Measurements from ENCODE around the gene LRPPRC. TPM values are rescaled to one million over a fixed set of nuclear protein-coding genes. Genes with fewer than 3 reads are reported as not detected.
"Not testable (repeated sequence)": the region's sequence is repeated elsewhere in the genome, so short reads cannot be mapped to it uniquely, and the experiment has no call there.

Gene LRPPRC
- total RNA-seq, 1 donor from 2014 or later = 40.5 TPM

- not testable (repeated sequence) for DNase-seq (ENCODE audit: low read depth in 2 of 2)
Measured at GRCh38 chr2:43911136-43911790, 84.5 kb downstream of the LRPPRC start.

GRCh38 chr2:43906448-43907109, 89.2 kb downstream of the LRPPRC start:
- peak in 1 of 2 donors; percentile 2 for DNase-seq (ENCODE audit: low read depth in 2 of 2)

- peak; percentile 35 to 60 for DNase-seq (ENCODE audit: low read depth in 2 of 2)
Measured at GRCh38 chr2:43905871-43906270, 89.9 kb downstream of the LRPPRC start.

DNA sequence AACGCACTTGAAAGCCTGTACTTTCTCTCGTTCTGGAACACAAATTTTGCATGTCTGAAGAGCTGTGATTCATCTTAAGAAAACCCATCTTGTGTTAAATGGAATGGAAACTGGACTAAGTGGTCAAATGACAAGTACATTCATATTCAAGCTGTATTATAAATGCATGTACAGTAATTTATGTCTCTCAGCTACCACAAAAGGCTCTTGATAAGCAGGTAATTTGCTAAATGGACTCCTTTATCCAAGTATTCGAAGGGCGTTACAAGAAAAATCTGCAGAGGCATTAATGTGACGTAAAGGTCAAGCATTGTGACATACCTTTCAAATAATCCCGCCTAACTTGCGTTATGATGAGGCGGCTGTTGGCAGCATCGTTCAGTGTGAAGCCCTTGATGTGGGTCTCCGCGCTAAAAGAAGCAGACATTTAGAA, 90.4 kb downstream of the LRPPRC start:
- DNase-seq (ENCODE audit: low read depth in 2 of 2) = no peak

DNA sequence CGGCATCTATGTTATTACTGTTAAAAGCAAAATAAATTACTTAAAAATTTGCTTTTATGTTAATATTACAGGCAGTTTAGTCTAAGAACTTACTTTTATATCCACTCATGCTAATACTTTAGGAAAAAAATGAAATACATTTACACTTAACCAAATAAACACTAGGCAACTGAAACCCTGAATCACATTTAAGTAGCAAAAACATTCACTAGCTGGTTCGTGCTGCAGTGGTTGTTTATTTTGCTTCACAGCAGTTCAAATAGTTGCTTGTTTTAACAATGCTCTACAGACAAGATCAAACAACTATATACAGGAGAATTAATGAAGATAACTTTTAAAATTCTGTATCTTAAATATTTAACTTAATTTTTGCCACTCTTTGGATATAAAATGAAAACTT, 96.2 kb downstream of the LRPPRC start:
- DNase-seq (ENCODE audit: low read depth in 2 of 2) = no peak

DNA sequence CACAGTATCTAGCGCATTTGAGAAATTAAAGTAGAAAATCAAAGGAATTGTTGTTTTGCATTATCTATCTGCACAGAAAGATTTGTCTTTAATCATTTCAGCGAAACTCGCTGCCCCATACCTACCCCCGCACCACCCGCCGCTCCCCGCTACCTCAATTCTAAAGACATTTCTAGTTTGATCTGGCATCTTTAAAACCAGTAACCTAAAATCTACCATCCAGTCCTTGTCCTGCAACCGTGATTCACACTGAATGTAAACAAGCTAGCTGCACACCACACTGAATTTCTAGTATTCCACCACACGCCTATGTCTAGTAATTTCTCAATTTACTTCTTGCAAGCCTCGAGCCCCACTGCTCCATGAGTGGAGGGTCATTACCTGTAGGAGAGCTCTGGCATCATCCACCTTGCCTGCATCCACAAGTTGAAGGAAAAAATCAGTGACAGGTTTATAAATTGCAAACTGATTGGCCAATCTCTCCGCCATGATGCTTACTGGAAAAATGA, 96.9 kb downstream of the LRPPRC start:
- no peak for DNase-seq (ENCODE audit: low read depth in 2 of 2)

DNA sequence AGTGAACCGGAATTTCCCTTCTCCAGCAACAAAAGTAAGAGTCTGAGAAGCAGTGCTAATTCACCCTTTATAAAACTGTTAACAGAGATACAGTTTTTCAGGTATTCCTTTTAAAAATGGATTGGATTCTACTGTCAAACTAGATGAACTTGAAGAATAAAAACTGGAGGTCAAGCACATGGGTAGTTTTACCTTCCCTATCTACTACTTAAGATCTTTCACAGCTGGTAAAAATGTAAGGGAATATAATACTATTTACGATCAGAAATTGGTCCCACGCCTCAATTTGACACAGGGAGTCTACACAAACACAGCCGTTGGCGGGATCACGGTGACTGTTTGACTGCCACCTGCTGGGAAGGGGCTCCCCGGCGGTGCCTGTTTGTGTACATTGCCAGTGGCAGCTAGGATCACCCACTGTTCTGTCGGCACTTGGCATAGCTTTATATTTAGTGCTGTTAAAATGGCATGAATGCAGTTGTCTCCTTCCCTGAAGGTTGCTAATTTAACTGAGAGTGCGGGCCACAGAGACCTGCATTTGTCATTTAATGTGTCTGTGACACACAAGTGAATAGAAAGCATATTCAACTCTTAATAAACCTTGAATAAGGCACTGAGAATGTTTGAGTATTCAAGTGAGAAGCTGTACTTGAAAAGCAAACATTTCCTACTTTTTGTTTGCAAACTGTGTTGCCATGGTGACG, 97.5 kb downstream of the LRPPRC start:
- peak in 1 of 2 donors; percentile 17 for DNase-seq (ENCODE audit: low read depth in 2 of 2)

- no peak for DNase-seq (ENCODE audit: low read depth in 2 of 2)
Measured at GRCh38 chr2:43897492-43897891, 98.3 kb downstream of the LRPPRC start.

GRCh38 chr2:43896906-43897305, 98.9 kb downstream of the LRPPRC start:
- DNase-seq (ENCODE audit: low read depth in 2 of 2) = no peak

DNA sequence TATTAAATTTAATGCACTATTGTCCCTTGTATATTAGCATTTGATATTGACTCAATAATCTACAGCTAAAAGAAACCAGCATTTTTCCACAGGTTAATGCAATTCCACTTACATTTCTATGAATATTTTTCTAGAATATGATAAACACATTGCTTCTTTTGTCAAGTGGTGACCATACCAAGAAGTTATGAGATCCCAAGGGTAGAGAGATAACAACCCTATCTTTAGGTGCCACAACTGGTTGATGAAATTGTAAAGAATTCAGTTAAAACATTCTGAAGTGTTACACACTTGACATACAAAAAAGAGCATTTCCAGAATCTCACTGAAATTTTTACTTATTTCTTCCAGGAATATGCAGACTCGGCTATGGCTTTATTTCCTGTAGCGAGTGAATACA, 101.0 kb downstream of the LRPPRC start:
- DNase-seq (ENCODE audit: low read depth in 2 of 2) = no peak

DNA sequence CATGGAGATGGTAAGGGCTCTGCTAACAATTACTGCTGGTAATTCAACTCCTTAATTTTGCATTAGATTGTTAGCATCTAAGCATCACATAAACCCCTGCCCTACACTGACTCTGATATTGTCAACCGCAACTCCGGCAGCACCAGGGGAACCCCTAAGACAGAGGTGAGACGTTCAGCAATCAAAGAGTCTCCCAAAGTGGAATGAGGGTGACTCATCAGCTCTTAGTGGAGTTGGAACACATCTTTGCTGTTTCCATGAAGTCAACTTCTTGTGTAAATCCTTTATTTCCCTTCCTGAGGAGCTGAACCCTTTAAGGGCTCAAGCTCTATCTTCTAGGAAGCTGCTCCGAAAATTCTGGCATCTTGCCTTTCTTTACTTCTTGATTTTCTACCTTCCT, 104.9 kb downstream of the LRPPRC start:
- DNase-seq (ENCODE audit: low read depth in 2 of 2) = no peak

GRCh38 chr2:43889416-43889815, 106.4 kb downstream of the LRPPRC start:
- DNase-seq (ENCODE audit: low read depth in 2 of 2) = no peak

DNA sequence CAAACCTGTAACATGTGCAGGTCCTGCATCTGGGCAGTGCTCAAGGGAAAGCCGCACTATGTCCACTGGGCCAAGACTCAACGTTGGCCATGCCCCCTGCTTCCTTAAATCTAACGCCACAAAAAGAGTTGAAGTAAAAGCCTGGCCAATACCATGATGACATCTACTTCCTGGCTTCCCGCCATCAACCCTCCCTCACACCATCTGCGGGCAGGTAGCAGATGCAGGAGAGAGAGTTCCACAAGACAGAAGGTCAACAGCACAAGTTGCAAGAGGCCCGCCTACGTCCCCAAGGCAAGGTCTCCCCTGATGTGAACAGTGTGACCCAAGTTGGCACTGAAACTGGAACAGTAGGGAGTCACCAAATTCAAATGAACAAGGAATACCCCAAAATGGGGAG, 108.6 kb downstream of the LRPPRC start:
- DNase-seq (ENCODE audit: low read depth in 2 of 2) = no peak

GRCh38 chr2:43885132-43885632, 110.6 kb downstream of the LRPPRC start:
- DNase-seq (ENCODE audit: low read depth in 2 of 2) = no peak

DNA sequence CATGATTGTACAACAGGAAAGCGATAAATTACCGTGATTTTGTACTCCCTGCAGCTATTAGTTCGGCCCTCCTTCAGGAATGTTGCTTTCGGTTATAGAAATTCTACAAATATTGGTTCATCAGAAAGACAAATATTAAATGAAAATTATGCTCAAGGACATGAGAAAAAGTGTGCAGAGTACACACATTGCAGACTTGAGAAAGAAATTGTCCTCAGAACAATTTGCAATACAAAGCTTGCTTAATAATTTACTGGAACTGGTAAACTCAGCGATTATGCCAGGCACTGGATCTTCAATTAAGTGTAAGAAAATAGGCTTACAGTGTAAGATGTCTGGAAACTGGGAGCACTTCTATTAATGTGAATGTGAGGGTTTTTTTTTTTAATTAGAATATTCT, 111.1 kb downstream of the LRPPRC start:
- DNase-seq (ENCODE audit: low read depth in 2 of 2) = no peak

DNA sequence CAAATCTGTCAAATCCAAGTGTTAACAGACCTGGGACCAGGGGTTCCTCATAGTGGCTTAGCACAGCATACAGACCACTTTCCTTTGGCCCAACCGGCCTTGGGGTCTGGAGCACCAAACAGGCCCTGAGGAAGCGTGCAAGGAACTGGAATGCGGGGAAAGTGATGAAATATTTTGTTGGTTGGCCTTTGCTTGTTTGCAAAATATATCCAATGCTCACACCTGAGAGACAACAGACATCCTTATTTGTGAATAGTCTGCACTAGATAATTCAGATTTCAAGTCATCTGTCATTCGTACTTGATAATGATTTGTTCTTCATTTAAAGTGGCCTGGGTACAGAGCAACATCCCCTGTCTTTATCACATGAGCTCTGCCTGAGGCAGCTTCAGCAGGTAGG, 113.5 kb downstream of the LRPPRC start:
- no peak for DNase-seq (ENCODE audit: low read depth in 2 of 2)

DNA sequence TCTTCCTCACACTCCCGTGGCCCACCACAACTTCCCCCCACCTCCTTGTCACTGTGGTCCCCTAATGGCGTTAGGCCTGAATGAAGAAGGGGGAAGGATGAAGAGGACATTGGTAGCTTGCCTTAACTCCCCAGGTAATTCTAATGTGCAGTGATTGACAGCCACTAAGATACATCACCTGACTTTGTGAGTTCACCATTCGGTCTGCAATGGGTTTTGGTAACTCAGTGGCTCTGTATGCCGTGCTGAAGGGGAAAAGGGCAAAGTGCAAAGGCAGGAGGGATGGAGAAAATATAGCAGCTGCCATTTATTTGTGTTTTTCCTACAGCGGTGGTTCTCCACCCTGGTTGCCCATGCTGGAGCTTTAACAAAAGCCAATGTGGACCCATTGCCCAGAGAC, 114.8 kb downstream of the LRPPRC start:
- no peak for DNase-seq (ENCODE audit: low read depth in 2 of 2)

DNA sequence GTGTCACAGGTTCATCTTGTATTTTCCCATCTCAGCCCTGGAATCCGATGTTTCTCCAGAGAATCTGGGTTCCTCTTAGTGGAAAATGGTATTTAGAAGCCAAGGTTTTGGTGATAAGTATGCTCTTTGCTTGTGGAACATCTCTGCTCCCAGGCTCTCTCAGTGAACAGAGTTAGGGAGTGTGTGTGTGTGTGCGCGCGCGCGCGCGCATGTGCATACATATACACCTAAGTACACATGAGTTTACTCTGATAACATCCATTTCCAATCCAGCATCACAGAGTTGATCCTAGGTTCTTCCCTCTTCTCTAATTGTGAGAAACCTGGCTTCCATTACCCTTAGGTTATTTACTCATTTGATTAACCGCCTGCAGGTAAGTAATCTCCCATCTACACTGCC, 115.3 kb downstream of the LRPPRC start:
- no peak for DNase-seq (ENCODE audit: low read depth in 2 of 2)

DNA sequence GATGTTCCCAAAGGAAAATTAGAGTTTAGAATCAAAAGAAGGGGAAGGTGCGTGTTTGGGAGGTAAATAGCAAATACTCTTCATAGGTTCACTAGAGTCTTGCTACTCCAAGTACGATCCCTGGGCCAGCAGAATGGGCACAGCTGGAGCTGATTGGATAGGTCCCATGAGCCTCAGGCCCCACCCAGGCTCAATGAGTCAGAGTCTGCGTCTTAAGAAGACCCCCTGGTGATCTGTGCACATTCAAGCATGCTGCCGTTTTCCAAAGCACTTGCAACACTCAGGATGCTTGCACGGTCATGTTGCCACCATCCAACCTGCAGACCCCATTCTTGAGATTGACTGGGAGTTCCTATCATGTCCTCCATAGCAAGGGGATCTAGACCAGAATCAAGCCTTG, 116.5 kb downstream of the LRPPRC start:
- DNase-seq (ENCODE audit: low read depth in 2 of 2) = no peak

DNA sequence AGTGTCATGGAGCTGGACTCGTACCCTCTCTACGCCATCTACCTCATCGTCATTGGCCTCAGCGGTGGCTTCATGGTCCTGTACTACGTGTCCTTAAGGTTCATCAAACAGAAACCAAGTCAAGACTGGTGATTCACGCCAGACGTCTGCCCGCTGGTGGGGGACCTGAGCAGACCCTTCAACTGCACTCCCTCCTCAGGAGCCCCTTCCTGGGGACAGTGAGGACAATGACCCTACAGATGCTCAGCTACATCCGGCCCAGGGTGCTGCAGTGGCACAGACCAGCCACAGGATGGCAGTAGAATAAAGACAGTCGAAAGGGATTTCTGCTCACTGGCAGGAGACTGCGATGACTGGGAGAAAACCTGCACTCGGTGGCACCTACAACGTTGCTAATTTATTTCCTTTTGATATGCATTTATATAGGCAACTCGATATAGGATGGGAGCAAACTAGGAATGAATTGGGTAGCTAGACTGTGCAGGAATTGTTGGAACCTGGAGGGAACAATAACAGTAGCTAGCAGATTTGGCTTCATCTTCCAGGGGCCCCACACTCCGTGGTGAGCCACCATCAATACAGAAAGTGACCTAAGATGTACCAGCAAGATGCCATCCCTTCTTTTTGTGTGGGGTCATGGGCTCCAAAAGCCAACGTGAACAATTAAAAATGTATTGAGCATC, 117.9 kb downstream of the LRPPRC start:
- DNase-seq (ENCODE audit: low read depth in 2 of 2) = peak; percentile 62 to 69

DNA sequence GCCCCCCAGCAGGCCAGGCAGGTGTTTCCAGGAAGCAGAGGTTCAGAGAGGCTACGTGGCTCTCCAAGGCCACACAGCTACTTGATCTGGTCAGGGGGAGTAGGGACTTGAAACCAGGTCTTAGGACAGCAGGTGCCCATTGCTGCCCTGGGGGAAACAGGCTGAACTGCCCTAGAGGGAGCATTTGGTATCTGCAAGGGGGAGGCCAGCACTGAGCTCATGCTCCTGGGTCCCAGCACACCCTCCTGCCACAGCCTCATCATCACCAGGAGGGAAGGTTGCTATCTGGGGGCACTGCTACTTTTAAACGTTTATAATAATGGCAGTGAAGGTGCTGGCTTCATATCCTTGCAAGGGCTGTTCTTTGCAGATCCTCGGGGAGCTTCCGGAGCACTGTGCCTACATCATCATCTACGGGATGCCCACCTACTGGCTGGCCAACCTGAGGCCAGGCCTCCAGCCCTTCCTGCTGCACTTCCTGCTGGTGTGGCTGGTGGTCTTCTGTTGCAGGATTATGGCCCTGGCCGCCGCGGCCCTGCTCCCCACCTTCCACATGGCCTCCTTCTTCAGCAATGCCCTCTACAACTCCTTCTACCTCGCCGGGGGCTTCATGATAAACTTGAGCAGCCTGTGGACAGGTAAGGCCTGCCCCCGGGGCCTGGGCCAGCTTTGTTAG, 120.9 kb downstream of the LRPPRC start:
- no peak for DNase-seq (ENCODE audit: low read depth in 2 of 2)

Measured in lung microvascular endothelial cell (primary cell).